Skeletal muscle tissue (tissue), 4 donors: ENCODE results near the gene TNRC18. TPM values are rescaled to one million over a fixed set of nuclear protein-coding genes. Genes with fewer than 3 reads are reported as not detected.

Source experiments
- H3K27ac ChIP-seq: one replicate; pipeline ENCODE4 v1.7.0; 2013; ENCODE audit warnings: mild to moderate bottlenecking, low read depth, low read length, inconsistent platforms
- H3K27me3 ChIP-seq, 3 donors: one replicate each; pipeline ENCODE4 v1.7.0; 2013; ENCODE audit warnings: low read length in 3 of 3; ENCODE audit not compliant: control insufficient read depth in 3 of 3, insufficient read depth in 3 of 3
- H3K36me3 ChIP-seq, 3 donors: one replicate each; pipeline ENCODE4 v1.7.0; 2013; ENCODE audit warnings: low read length in 3 of 3; ENCODE audit not compliant: control insufficient read depth in 3 of 3, insufficient read depth in 3 of 3
- H3K4me1 ChIP-seq, 3 donors: one replicate each; pipeline ENCODE4 v1.7.0; 2013; ENCODE audit warnings: low read length in 3 of 3, mild to moderate bottlenecking in 3 of 3; ENCODE audit not compliant: control insufficient read depth in 3 of 3, insufficient read depth in 3 of 3
- H3K4me3 ChIP-seq, 3 donors: one replicate each; pipeline ENCODE4 v1.7.0; 2013; ENCODE audit warnings: low read length in 3 of 3
- H3K9ac ChIP-seq, 3 donors: one replicate each; pipeline ENCODE4 v1.7.0; 2013; ENCODE audit warnings: low read length in 3 of 3, mild to moderate bottlenecking in 3 of 3, moderate library complexity in 2 of 3, low read depth in 1 of 3
- H3K9me3 ChIP-seq, 3 donors: one replicate each; pipeline ENCODE4 v1.7.0; 2013; ENCODE audit warnings: low read length in 3 of 3; ENCODE audit not compliant: control insufficient read depth in 3 of 3
- total RNA-seq: library from RNA; depleted of rRNA; stranded (reverse); fragments of >200 nt; gene quantifications from one replicate; pipeline ENCODE4 v1.2.3, GENCODE V29; 2014
- donor health status: Osteomylitis.

TNRC18 gene
- total RNA-seq, 1 donor from 2014 or later = 25.6 TPM

DNA sequence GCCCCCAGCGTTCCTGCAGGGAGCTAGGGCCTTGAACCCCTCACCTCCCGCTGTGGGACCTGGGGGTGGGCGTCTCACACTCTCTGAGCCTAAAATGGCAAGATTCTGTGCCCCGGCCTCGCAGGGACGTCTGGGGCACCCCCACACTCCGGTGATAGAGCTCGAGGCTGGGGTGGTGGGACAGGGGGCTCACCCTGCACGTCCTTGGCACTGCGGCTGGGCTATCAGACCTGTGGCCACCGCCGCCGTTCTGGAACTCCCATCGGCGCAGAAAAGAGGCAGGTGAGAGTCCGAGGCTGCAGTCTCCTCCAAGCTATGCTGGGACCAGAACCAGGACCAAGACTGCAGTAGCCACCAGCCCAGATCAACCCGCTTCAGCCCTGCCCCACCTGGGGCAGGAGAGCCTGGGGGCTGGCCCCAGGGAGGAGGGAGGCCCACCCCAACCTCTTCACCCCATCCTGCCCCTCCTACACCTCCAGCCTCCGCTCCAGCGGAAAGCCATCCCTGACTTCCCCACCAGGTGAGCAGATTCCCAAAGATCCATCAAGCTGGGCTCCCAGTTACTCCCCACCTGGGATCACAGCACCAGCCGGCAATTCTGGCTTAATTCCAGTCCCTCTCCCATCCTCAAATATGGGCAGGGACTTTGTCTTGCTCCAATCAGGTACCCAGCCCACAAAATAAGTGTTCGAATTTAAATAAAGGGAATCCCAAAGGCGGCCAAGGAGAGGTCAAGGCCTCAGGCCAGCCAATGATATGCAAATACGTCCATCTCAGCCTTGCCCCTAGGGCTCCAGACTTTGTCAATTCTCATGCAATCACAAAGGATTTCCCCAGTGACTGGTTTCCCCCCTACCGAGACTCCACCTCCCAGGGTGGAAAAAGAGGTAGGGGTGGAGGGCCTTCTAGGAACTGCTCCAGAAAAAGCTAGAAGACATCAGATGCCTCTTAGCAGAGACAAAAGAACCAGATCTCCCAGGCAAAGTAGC, 16.4 kb downstream of the TNRC18 start:
- Histone ChIP-seq H3K27ac (no peak overlapping the region), H3K4me3 (no peak overlapping the region), H3K9me3 (no peaks in the 10 kb centered on the region), H3K4me1 (peaks cover 0 to 3% (median 3%) of the 10 kb centered on the region in 3 donors), H3K36me3 (peaks cover 0 to 5% (median 4%) of the 10 kb centered on the region in 3 donors), H3K27me3 (no peaks in the 10 kb centered on the region), H3K9ac (no peak overlapping the region)

DNA sequence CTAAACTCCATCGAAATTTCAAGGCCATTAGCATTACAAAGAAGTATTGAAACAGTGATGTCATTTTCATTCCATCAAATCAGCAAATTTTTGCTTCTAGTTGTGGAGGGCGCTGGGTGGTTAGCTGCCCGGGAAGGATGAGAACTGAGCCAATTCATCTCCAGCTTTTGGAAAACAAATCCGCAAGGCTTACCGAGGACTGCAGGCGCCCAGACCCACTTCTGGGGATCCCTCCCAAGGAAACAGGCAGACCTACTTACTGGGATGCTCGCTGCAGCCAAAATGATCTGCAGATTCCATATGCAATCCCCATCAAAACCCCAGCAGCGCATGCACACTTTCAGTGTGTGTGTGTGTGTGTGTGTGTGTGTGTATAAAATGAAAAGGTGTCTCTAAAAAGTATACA, 19.2 kb downstream of the TNRC18 start:
- Histone ChIP-seq H3K9ac (no peak overlapping the region), H3K27ac (no peak overlapping the region), H3K36me3 (peaks cover 0 to 5% (median 4%) of the 10 kb centered on the region in 3 donors), H3K4me1 (peaks cover 0 to 3% (median 3%) of the 10 kb centered on the region in 3 donors), H3K27me3 (no peaks in the 10 kb centered on the region), H3K4me3 (no peak overlapping the region), H3K9me3 (no peaks in the 10 kb centered on the region)

DNA sequence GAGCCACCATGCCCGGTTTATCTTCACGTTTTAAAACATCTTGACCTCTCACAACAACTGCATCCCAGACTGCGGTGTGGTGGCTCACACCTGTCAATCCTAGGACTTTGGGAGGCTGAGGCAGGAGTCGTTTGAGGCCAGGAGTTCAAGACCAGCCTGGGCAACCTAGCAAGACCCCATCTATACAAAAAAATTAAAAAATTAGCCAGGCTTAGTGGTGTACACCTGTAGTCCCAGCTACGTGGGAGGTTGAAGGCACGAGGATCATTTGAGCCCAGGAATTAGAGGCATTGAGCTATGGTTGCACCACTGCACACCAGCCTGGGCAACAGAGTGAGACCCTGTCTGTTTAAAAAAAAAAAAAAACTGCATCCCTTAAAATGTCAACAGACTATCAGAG, 20.2 kb downstream of the TNRC18 start:
- Histone ChIP-seq H3K4me3 (no peak overlapping the region), H3K9me3 (no peaks in the 10 kb centered on the region), H3K9ac (no peak overlapping the region), H3K27me3 (no peaks in the 10 kb centered on the region), H3K36me3 (peaks cover 0 to 5% (median 2%) of the 10 kb centered on the region in 3 donors), H3K4me1 (peaks cover 0 to 3% (median 3%) of the 10 kb centered on the region in 3 donors), H3K27ac (no peak overlapping the region)

DNA sequence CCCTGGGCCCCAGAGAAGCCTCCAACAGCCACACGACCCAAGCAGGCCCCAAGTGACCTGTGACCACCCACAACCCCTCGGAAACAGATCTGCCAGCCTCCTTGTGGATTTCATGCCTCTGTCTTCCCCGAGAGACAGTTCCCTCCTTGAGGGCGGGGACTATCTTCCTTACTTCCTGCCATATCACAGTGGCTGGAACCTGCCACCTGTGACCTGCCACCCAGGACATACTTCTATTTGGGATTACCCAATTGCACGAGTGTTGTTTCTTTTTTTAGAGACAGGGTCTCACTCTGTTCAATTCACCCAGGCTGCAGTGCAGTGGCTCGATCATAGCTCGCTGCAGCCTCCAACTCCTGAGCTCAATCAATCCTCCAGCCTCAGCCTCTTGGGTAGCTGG, 25.9 kb downstream of the TNRC18 start:
- Histone ChIP-seq H3K4me1 (peaks cover 8 to 14% (median 11%) of the 10 kb centered on the region in 3 donors), H3K27ac (peak overlapping the region; percentile 47), H3K36me3 (peaks cover 9 to 15% (median 11%) of the 10 kb centered on the region in 3 donors), H3K9me3 (no peaks in the 10 kb centered on the region), H3K9ac (no peak overlapping the region), H3K27me3 (no peaks in the 10 kb centered on the region), H3K4me3 (no peak overlapping the region)

DNA sequence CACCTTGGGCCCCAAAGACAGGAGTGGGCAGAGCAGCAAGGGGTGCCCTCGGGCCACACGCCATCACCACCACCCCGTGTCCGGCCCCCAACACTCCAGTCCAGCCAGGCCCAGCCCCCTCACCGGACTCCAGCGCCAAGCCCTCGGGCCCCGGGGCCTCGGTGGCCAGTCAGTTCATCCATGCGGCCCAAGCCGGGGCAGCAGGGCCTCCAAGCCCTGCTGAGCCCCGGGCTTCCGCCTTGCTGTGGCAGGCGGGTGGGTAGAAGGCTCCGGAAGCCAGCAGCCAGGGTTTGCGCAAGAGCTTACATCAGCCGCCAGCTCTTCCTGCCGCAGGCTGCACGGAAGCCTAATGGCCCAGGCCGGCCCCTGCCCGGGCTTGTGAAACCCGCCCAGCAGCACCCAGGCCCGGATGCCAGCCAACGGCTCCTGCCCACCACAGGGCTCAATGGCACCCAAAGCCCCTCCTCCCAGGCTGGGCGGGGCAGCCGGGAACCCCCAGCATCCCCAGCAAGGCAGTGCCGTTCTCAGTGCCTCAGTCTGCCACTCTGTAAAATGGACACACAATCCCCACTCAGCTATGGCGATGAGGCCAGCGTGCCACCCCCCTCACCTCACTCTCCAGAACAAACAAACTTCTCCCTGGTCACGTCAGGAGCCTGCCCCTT, 26.5 kb downstream of the TNRC18 start:
- peak overlapping the region; percentile 47 for H3K27ac ChIP-seq
- peak overlapping the region in 1 of 3 donors; percentile 51 for H3K4me3 ChIP-seq
- peak overlapping the region; percentile 40 to 62 (median 40) for H3K9ac ChIP-seq

DNA sequence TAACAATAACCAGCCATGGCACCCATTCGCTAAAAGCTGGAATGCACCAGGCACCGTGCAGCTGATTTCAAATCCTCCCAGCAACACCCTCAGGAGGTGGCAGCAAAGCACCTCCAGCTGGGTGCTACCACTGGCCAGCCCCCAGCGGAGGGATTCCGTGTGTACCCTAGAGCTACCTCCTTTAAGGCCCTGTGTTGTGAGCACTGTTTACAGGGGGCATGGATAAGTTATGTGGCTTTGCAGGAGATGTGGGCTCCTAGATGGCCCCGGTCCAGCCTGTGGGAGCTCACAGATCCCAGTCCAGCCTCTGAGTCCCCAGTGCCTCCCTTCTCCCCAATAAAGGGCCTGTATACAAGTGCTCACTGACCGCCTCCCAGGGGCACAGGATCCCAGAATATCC, 27.1 kb downstream of the TNRC18 start:
- peak overlapping the region in 1 of 3 donors; percentile 51 for H3K4me3 ChIP-seq
- H3K9me3 ChIP-seq = no peaks in the 10 kb centered on the region
- peak overlapping the region; percentile 40 to 62 (median 40) for H3K9ac ChIP-seq
- peaks cover 13 to 17% (median 14%) of the 10 kb centered on the region in 3 donors for H3K36me3 ChIP-seq
- no peaks in the 10 kb centered on the region for H3K27me3 ChIP-seq
- peaks cover 8 to 14% (median 11%) of the 10 kb centered on the region in 3 donors for H3K4me1 ChIP-seq
- peak overlapping the region; percentile 47 for H3K27ac ChIP-seq

More for the DNA sequence above, 26.5 kb downstream of the TNRC18 start:
- no peaks in the 10 kb centered on the region for H3K27me3 ChIP-seq
- H3K36me3 ChIP-seq = peaks cover 13 to 17% (median 14%) of the 10 kb centered on the region in 3 donors
- peaks cover 8 to 14% (median 11%) of the 10 kb centered on the region in 3 donors for H3K4me1 ChIP-seq
- no peaks in the 10 kb centered on the region for H3K9me3 ChIP-seq

DNA sequence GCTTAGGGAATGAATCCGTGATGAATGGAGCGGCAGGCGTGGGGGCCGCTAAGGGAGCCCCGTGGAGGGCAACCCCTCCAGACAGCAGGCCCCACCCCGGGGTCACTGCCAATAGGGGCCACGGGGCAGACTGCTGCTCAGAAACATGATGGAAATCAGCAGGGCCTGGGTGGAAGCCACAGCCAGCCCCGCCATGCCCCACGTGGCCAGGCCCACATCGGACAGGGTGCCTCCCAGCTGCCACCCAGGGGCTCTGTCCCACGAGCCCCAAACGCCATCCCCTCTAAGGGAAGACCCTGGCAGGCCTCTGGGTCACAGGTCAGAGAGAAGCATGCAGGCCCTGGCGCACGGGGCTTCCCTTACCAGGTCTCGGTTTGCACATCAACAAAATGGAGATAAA, 28.4 kb downstream of the TNRC18 start:
- Histone ChIP-seq H3K4me1 (peaks cover 8 to 14% (median 11%) of the 10 kb centered on the region in 3 donors), H3K36me3 (peaks cover 19 to 20% (median 19%) of the 10 kb centered on the region in 3 donors), H3K9ac (no peak overlapping the region), H3K9me3 (no peaks in the 10 kb centered on the region), H3K4me3 (no peak overlapping the region), H3K27me3 (no peaks in the 10 kb centered on the region), H3K27ac (no peak overlapping the region)

DNA sequence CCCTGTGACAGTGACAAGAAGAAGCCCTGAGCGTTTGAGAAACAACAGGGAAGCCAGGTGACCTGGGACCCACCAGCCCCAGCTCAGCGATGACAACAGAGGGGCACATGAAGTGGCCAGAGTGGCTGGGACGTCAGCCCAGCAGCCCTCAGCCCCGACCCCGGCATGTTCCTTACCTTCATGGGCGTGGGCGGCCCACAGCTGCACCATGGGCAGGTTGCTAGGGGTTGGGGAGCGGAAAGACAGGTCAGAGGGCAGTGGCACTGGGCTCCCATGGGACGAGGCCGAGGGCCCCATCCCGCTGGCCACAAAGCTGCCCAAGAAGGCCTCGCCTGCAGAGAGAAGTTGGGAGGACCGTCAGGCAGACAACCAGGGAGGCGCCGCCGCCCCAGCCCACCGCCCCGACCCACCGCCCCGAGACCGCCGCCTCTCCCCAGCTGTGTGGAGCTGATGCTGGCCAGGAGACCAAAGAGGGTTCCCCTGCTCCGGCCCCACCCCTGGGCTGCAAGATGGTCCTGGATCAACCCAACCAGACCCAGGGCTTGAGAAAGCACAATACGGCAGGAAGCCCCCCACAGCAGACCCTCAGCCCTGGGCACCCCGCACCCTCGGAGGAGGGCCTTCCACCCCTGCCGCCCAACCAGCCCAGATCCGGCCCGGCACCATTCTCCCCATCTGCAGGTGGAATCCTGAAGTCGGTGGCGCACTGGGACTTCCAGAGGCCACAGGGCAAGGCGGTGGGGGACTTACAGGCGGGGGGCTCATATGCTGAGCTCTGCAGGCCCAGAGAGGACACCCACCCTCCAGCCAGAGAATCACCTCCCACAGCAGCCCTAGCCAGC, 29.1 kb downstream of the TNRC18 start:
- Histone ChIP-seq H3K4me3 (no peak overlapping the region), H3K9ac (no peak overlapping the region), H3K4me1 (peaks cover 8 to 14% (median 11%) of the 10 kb centered on the region in 3 donors), H3K36me3 (peaks cover 20 to 25% (median 22%) of the 10 kb centered on the region in 3 donors), H3K27ac (no peak overlapping the region), H3K27me3 (no peaks in the 10 kb centered on the region), H3K9me3 (no peaks in the 10 kb centered on the region)

DNA sequence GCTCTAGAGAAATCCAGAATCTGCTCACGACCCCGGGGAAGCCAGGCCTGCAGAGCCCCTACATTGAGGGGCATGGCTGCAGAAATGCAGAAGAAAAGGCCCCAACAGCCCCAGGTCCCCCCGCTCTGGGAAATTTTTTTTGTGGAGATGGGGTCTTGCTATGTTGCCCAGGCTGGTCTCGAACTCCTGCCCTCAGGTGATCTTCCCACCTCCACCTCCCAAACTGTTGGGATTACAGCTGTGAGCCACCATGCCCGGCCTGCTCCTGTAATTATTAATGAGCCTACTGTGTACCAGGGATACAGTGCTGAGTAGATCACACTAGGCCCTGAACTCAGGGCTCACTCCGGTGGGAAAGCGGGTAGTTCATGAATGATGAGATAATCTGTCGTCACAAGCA, 29.9 kb downstream of the TNRC18 start:
- Histone ChIP-seq H3K4me3 (no peak overlapping the region), H3K9me3 (no peaks in the 10 kb centered on the region), H3K36me3 (peaks cover 20 to 25% (median 25%) of the 10 kb centered on the region in 3 donors), H3K4me1 (peaks cover 8 to 14% (median 11%) of the 10 kb centered on the region in 3 donors), H3K9ac (no peak overlapping the region), H3K27ac (no peak overlapping the region), H3K27me3 (no peaks in the 10 kb centered on the region)
